NT2/D1 (cell line): ENCODE measurements around the gene NEGR1.

Experiments
- DNase-seq: peaks from one replicate; pipeline ENCODE4 v3.0.0-alpha.2; 2011; ENCODE audit warnings: low read depth, low spot score
- H3K27me3 ChIP-seq: 2 replicates; pipeline ENCODE4 v1.6.0; 2011; ENCODE audit warnings: mild to moderate bottlenecking; ENCODE audit not compliant: insufficient read length, insufficient read depth
- H3K36me3 ChIP-seq: 2 replicates; pipeline ENCODE4 v1.6.1; 2011; ENCODE audit warnings: mild to moderate bottlenecking, low read length, mixed read lengths; ENCODE audit not compliant: insufficient read depth, insufficient read length
- H3K4me1 ChIP-seq: 2 replicates; pipeline ENCODE4 v1.5.1; 2011; ENCODE audit not compliant: insufficient read depth, insufficient read length
- H3K4me3 ChIP-seq: 2 replicates; pipeline ENCODE4 v1.5.1; 2011; ENCODE audit warnings: low read depth; ENCODE audit not compliant: insufficient read length
- H3K9ac ChIP-seq: 2 replicates; pipeline ENCODE4 v1.6.0; 2011; ENCODE audit warnings: low read depth; ENCODE audit not compliant: insufficient read length
- H3K9me3 ChIP-seq: 2 replicates; pipeline ENCODE4 v1.5.1; 2011; ENCODE audit warnings: mild to moderate bottlenecking, low read length; ENCODE audit not compliant: insufficient read depth
- SUZ12 ChIP-seq: IDR thresholded peaks from 2 replicates; pipeline ENCODE4 v1.6.1; 2011; ENCODE audit not compliant: insufficient read length, insufficient read depth; ENCODE audit errors: extremely low read depth
- YY1 ChIP-seq: IDR thresholded peaks from 2 replicates; pipeline ENCODE4 v1.6.1; 2011; ENCODE audit not compliant: insufficient read length, insufficient read depth
- ZNF274 ChIP-seq: IDR thresholded peaks from 2 replicates; pipeline ENCODE4 v1.6.1; 2011; ENCODE audit warnings: mild to moderate bottlenecking, low read depth, low read length

NEGR1 gene

GRCh38 chr1:71650119-71650518 is 632.2 kb downstream of the NEGR1 start:
- no peak overlapping the region for H3K9ac ChIP-seq
- no peak for TF ChIP-seq YY1
- no peak for TF ChIP-seq SUZ12
- no peak for TF ChIP-seq ZNF274
- no peaks in the 10 kb centered on the region for H3K9me3 ChIP-seq
- no peaks in the 10 kb centered on the region for H3K36me3 ChIP-seq
- H3K27me3 ChIP-seq = no peaks in the 10 kb centered on the region
- H3K4me3 ChIP-seq = no peak overlapping the region
- H3K4me1 ChIP-seq = no peaks in the 10 kb centered on the region
- DNase-seq = no peak

- H3K4me3 ChIP-seq = no peak overlapping the region
- DNase-seq = no peak
- H3K36me3 ChIP-seq = no peaks in the 10 kb centered on the region
- no peaks in the 10 kb centered on the region for H3K9me3 ChIP-seq
- no peak for TF ChIP-seq SUZ12
- TF ChIP-seq ZNF274 = no peak
- TF ChIP-seq YY1 = no peak
- no peaks in the 10 kb centered on the region for H3K27me3 ChIP-seq
- H3K4me1 ChIP-seq = no peaks in the 10 kb centered on the region
- H3K9ac ChIP-seq = no peak overlapping the region
Measured at GRCh38 chr1:71649608-71650007, 632.7 kb downstream of the NEGR1 start.

- Histone ChIP-seq H3K9ac (no peak overlapping the region), H3K27me3 (no peaks in the 10 kb centered on the region), H3K36me3 (no peaks in the 10 kb centered on the region), H3K9me3 (no peaks in the 10 kb centered on the region), H3K4me1 (no peaks in the 10 kb centered on the region), H3K4me3 (no peak overlapping the region)
- no peak for TF ChIP-seq ZNF274
- no peak for DNase-seq
Measured at GRCh38 chr1:71647513-71648300, 634.6 kb downstream of the NEGR1 start.

GRCh38 chr1:71645015-71645414 is 637.3 kb downstream of the NEGR1 start:
- H3K36me3 ChIP-seq = no peaks in the 10 kb centered on the region
- TF ChIP-seq YY1 (no peak), SUZ12 (no peak), ZNF274 (no peak)
- no peak for DNase-seq
- no peak overlapping the region for H3K9ac ChIP-seq
- H3K4me3 ChIP-seq = no peak overlapping the region
- H3K4me1 ChIP-seq = no peaks in the 10 kb centered on the region
- H3K27me3 ChIP-seq = no peaks in the 10 kb centered on the region
- H3K9me3 ChIP-seq = no peaks in the 10 kb centered on the region

- Histone ChIP-seq H3K36me3 (no peaks in the 10 kb centered on the region), H3K27me3 (no peaks in the 10 kb centered on the region), H3K9ac (no peak overlapping the region), H3K4me1 (no peaks in the 10 kb centered on the region), H3K9me3 (no peaks in the 10 kb centered on the region), H3K4me3 (no peak overlapping the region)
- no peak for DNase-seq
- TF ChIP-seq ZNF274 (no peak), SUZ12 (no peak), YY1 (no peak)
Measured at GRCh38 chr1:71641903-71642302, 640.4 kb downstream of the NEGR1 start.

GRCh38 chr1:71640998-71641397 is 641.3 kb downstream of the NEGR1 start:
- no peaks in the 10 kb centered on the region for H3K36me3 ChIP-seq
- H3K9ac ChIP-seq = no peak overlapping the region
- H3K4me1 ChIP-seq = no peaks in the 10 kb centered on the region
- H3K27me3 ChIP-seq = no peaks in the 10 kb centered on the region
- TF ChIP-seq YY1 = no peak
- no peak for TF ChIP-seq ZNF274
- no peak for TF ChIP-seq SUZ12
- H3K4me3 ChIP-seq = no peak overlapping the region
- H3K9me3 ChIP-seq = no peaks in the 10 kb centered on the region
- no peak for DNase-seq

GRCh38 chr1:71640116-71640515 is 642.2 kb downstream of the NEGR1 start:
- Histone ChIP-seq H3K4me3 (no peak overlapping the region), H3K4me1 (no peaks in the 10 kb centered on the region), H3K36me3 (no peaks in the 10 kb centered on the region), H3K9ac (no peak overlapping the region), H3K27me3 (no peaks in the 10 kb centered on the region), H3K9me3 (no peaks in the 10 kb centered on the region)
- TF ChIP-seq SUZ12 (no peak), ZNF274 (no peak), YY1 (no peak)
- DNase-seq = no peak
